Measurements from ENCODE around the gene ZDHHC12. TPM values are rescaled to one million over a fixed set of nuclear protein-coding genes. Genes with fewer than 3 reads are reported as not detected.

The ZDHHC12 gene
- total and polyA plus RNA-seq, 2 of the 8 experiments (the other 6 are each of a cell fraction or from before 2014, with no cell fraction given): 35.0 to 93.8 TPM

DNA sequence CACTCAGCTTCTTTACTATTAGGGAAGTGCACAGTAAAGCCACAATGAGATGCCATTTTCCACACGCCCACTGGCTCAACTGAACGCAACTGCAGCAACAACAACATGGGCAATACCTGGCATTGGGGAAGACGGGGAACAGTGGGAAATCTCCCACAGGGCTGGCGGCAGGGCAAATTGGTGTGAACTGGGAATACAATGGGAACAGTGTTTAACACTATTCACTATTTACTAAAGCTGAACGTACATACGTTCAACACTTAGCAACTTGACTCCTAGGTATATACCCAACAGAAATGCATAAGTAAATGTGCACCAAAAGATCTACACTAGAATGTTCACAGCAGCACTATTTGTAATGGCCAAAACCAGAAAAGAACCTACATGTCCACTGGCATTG, 33.7 kb upstream of the ZDHHC12 start:
- Histone ChIP-seq H3K23ac (ENCODE audit: insufficient read length) (no peak overlapping the region), H3K14ac (ENCODE audit: insufficient read length) (no peak overlapping the region), H4K8ac (ENCODE audit: extremely low read depth, insufficient read depth, low read length) (no peak overlapping the region), H2BK20ac (ENCODE audit: low read length) (no peak overlapping the region), H3K79me2 (ENCODE audit: control insufficient read depth in 1 of 2, insufficient read depth in 2 of 2, low read length in 2 of 2) (no peaks in the 10 kb centered on the region), H2AFZ (ENCODE audit: low read length) (no peak overlapping the region), H3K4ac (replicated peaks; ENCODE audit: insufficient read length, low read depth, low read length) (no peak overlapping the region), H3K23me2 (ENCODE audit: low read depth, low read length) (no peaks in the 10 kb centered on the region), H3K18ac (ENCODE audit: extremely low read depth, low read length) (no peak overlapping the region), H3K56ac (replicated peaks; ENCODE audit: insufficient read length, low read depth, low read length) (no peak overlapping the region), H3K4me2 (ENCODE audit: insufficient read depth in 1 of 2, low read depth in 2 of 2, low read length in 2 of 2) (no peak overlapping the region), H3K9ac (replicated peaks in 1 of 4; ENCODE audit: extremely low read depth in 1 of 4, low read depth in 3 of 4, low read length in 3 of 4) (no peak overlapping the region), H4K91ac (replicated peaks; ENCODE audit: insufficient read length, low read length) (no peak overlapping the region), H2BK12ac (ENCODE audit: low read depth, low read length) (no peak overlapping the region), H2BK15ac (ENCODE audit: low read length) (no peak overlapping the region), H2AK5ac (ENCODE audit: low read depth, low read length) (no peak overlapping the region), H4K5ac (ENCODE audit: insufficient read length, low read depth, low read length) (no peak overlapping the region), H3K4me3 (ENCODE audit: extremely low read depth in 1 of 4, insufficient read depth in 2 of 4, low read depth in 3 of 4, low read length in 4 of 4) (no peak overlapping the region), H3K79me1 (ENCODE audit: low read depth, low read length) (no peaks in the 10 kb centered on the region), H3K36me3 (ENCODE audit: control insufficient read depth in 2 of 4, insufficient read depth in 4 of 4, low read length in 3 of 4) (peaks cover 0 to 6% (median 3%) of the 10 kb centered on the region in 4 experiments; a peak in 2 of 8 replicates), H3K9me3 (ENCODE audit: insufficient read depth in 2 of 2, low read depth in 1 of 2, low read length in 1 of 2) (no peaks in the 10 kb centered on the region), H2BK120ac (replicated peaks; ENCODE audit: low read depth, low read length) (no peak overlapping the region), H4K20me1 (replicated peaks in 1 of 2; ENCODE audit: control insufficient read depth in 1 of 2, insufficient read depth in 2 of 2, low read length in 2 of 2) (peaks cover 2 to 3% of the 10 kb centered on the region in 2 experiments), H3K27me3 (replicated peaks in 1 of 4; ENCODE audit: control insufficient read depth in 3 of 4, extremely low read depth in 1 of 4, insufficient read depth in 3 of 4, low read length in 3 of 4) (no peaks in the 10 kb centered on the region), H2BK5ac (ENCODE audit: low read depth, low read length) (no peak overlapping the region), H3K27ac (ENCODE audit: low read depth, low read length) (no peak overlapping the region), H3K4me1 (replicated peaks in 1 of 4; ENCODE audit: control insufficient read depth in 3 of 4, insufficient read depth in 4 of 4, low read length in 3 of 4) (no peaks in the 10 kb centered on the region)
- WGBS, 2 experiments (ENCODE audit: extremely low coverage in 1 of 2, insufficient coverage in 1 of 2, insufficient read length in 1 of 2, insufficient replicate concordance in 2 of 2, low coverage in 1 of 2, low lambda C conversion rate in 2 of 2, missing lambda C conversion rate in 1 of 2): 90% methylated on average over 6 of the region's 6 CpGs; no CpG with 5 or more reads in 1 of the 2 experiments
- ChIA-PET CTCF (ENCODE audit: partially characterized antibody) (interaction anchor here (1.0 kb wide), 1 partner anchor 9 kb away, joined by 5 read pairs; no protein-coding TSS in a partner anchor), POLR2A (ENCODE audit: partially characterized antibody) (no interaction called here)
- FAIRE-seq: no peak
- DNase-seq (ENCODE audit: low read depth in 1 of 2, low spot score in 2 of 2): no peak
- TF ChIP-seq SP1 (IDR thresholded peaks at IDR 0.05; ENCODE audit: low read depth, low read length): no peak
- TF ChIP-seq SAP30 (IDR thresholded peaks at IDR 0.05; ENCODE audit: insufficient read depth, insufficient replicate concordance, low read length): no peak
- TF ChIP-seq EP300 (IDR thresholded peaks at IDR 0.05; ENCODE audit: borderline replicate concordance in 1 of 2, low read depth in 2 of 2, low read length in 2 of 2): no peak

Measured in H1 (cell line).